HG03066 (cell line): ENCODE measurements around the gene SLC16A4.

Experiments used
- ATAC-seq: cut with Tn5 transposase; IDR thresholded peaks from one replicate; pipeline ENCODE4 v1.9.1; 2021; ENCODE audit warnings: low read depth; ENCODE audit not compliant: unreplicated experiment

SLC16A4 gene

GRCh38 chr1:110336300-110337039 is 54.4 kb downstream of the SLC16A4 start:
- no peak for ATAC-seq

DNA sequence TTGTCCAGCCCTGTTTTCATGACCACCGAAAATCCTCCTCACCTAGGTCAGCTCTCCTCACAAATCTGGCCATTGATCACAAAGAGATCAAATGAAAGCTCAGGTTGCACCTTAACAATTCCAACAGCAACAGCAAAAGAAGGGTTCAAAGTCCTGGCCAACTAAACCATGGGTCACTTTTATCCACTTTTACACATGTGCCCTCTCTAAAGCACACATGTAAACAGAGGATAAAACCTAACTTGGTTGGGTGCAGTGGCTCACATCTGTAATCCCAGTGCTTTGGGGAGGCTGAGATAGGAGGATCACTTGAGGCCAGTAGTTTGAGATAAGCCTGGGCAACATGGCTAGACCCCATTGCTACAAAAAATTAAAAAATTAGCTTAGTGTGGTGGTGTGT is 55.6 kb downstream of the SLC16A4 start:
- ATAC-seq = no peak

DNA sequence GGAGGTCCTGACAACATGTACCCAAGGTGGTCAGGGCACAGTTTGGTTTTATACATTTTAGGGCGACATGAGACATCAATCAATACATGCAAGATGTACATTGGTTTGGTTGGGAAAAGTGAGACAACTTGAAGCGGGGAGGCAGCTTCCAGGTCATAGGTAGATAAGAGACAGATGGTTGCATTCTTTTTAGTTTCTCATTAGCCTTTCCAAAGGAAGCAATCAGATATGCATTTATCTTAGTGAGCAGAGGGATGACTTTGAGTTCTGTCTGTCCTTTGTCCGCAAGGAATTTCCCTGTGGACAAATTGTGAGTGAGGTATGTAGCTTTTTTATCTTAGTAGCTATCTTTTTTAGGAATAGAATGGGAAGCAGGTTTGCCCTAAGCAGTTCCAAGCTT is 62.1 kb downstream of the SLC16A4 start:
- ATAC-seq = no peak

DNA sequence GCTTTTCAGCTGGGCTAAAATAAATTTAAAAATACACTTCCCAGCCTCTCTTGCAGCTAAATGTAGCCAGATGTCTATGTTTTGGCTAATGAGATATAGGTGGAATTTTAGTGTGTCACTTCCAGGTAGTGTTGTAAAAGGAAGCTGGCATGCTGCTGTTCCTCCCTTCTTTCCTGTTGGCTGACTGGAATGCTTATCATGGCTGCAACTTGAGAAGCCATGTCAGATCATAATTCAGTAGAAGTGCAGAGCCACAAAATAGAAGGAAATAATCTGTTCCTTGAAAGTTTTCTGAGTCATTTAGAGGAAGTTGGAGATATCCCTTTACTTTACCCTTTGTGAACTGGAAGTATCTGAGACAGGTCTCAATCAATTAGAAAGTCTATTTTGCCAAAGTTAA is 62.6 kb downstream of the SLC16A4 start:
- ATAC-seq = no peak

DNA sequence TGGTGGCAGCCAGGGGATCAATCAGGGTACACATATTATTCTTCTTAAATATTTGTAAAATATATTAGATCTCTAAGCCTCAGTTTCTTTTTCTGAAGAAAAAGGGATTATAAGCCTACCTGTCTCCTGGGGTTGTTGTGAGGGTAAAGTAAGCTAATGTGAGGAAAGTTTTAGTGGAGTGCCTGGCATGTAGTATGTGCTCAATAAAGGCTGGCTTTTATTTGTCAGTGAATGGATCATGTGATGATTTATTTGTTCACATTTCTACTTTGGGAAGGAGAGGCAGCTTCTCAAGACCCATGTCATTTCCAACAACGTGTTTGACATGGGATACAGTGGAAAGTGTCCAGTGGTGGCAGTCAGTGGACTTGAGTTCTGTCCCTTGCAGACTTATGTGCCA is 64.0 kb downstream of the SLC16A4 start:
- ATAC-seq = no peak

- ATAC-seq = no peak
Measured at GRCh38 chr1:110324667-110325066, 66.2 kb downstream of the SLC16A4 start.

DNA sequence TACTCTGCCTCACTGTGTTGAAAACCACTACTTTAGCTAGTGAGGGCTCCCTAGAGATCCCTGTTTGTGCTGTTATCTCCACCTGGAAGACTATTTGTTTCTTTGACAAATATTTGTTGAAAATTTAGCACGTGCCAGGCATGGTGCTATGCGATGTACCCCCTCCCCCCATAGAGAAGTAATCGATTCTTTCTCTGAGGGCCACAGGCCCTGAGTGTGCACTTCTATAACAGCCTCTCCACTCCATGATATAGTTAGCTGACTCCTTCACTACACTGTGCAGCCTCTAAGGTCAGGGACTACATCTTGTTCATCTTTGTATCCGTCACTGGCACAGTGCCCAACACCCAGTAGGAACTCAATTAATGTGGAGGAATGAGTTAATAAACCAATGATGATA is 69.0 kb downstream of the SLC16A4 start:
- ATAC-seq = no peak

GRCh38 chr1:110321045-110321444 is 69.8 kb downstream of the SLC16A4 start:
- no peak for ATAC-seq

DNA sequence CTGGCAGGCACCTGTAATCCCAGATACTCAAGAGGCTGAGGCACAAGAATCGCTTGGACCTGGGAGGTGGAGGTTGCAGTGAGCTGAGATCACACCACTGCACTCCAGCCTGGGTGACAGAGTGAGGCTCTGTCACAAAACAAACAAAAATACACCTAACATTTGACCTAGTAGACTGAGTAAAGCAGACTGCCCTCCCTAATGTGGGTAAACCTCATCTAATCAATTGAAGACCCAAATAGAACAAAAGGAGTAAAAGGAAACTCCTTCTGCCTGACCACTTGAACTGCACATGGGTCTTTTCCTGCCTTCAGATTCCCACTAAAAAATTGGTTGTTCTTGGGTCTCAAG is 70.7 kb downstream of the SLC16A4 start:
- no peak for ATAC-seq

- no peak for ATAC-seq
Measured at GRCh38 chr1:110319332-110320167, 71.3 kb downstream of the SLC16A4 start.

DNA sequence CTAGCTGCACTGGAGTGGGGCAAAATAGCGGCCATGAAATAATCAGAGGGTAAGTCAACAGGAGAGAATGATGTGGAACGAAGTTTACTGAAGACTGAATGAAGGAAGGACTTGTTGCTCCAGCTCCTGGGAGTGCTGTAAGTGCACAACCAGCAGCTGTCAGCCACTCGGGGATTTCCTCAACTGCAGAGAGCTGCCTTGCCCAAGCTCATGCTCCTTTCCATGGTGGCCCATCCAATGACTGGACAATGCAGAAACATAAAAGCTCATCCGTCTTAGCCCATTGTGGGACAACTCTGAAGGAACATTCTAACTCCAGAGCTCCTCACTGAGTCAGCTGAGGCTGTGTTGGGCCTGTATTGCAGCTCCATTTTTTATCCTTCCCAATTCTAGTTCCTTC is 72.8 kb downstream of the SLC16A4 start:
- no peak for ATAC-seq

- no peak for ATAC-seq
Measured at GRCh38 chr1:110316735-110317134, 74.1 kb downstream of the SLC16A4 start.
